Peyer's patch (tissue), 4 donors: ENCODE measurements around the gene GABRB1. TPM values are rescaled to one million over a fixed set of nuclear protein-coding genes. Genes with fewer than 3 reads are reported as not detected.

Experiments
- DNase-seq, 3 donors: peaks; one replicate each; pipeline ENCODE4 v3.0.0-alpha.2; 2017 to 2019
- H3K27ac ChIP-seq, 4 donors: fragments of 200-600 bp; sonication (generic); one replicate each; pipeline ENCODE4 v1.5.1; 2016 to 2019
- H3K27me3 ChIP-seq, 2 donors: fragments of 200-600 bp; sonication (generic); one replicate each; pipeline ENCODE4 v1.5.1; 2019
- H3K36me3 ChIP-seq, 3 donors: fragments of 200-600 bp; sonication (generic); one replicate each; pipeline ENCODE4 v1.5.1; 2016 to 2019
- H3K4me1 ChIP-seq, 4 donors: fragments of 200-600 bp; sonication (generic); one replicate each; pipeline ENCODE4 v1.5.1; 2016 to 2019
- H3K4me3 ChIP-seq, 4 donors: fragments of 200-600 bp; sonication (generic); 1 replicate in 3 of 4; 2 replicates in 1 of 4; pipeline ENCODE4 v1.5.1; 2016 to 2019; ENCODE audit warnings: mild to moderate bottlenecking in 1 of 4
- H3K9me3 ChIP-seq, 4 donors: fragments of 200-600 bp; sonication (generic); one replicate each; pipeline ENCODE4 v1.5.1; 2016 to 2019; ENCODE audit warnings: mild to moderate bottlenecking in 1 of 4
- CTCF ChIP-seq, 6 experiments: fragments of 450-650 bp in 4 of 6; fragments of 200-600 bp in 2 of 6; sonication (generic) in 1 of 6; IDR thresholded peaks; one replicate each; pipeline ENCODE4 v1.5.1; 2017 to 2019; ENCODE audit warnings: antibody characterized with exemption in 6 of 6, mild to moderate bottlenecking in 3 of 6, moderate library complexity in 1 of 6
- POLR2A ChIP-seq, 2 donors: fragments of 450-650 bp; IDR thresholded peaks; one replicate each; pipeline ENCODE4 v1.5.1; 2017; ENCODE audit warnings: antibody characterized with exemption in 2 of 2, mild to moderate bottlenecking in 2 of 2, moderate library complexity in 2 of 2
- total RNA-seq, 4 donors: library from RNA; depleted of rRNA; stranded (reverse); fragments of >200 nt; gene quantifications; one replicate each; pipeline ENCODE4 v1.1.0, GENCODE V29; 2016

GABRB1 gene
- total RNA-seq, 4 donors from 2014 or later = not detected

- H3K36me3 ChIP-seq = no peaks in the 10 kb centered on the region
- H3K9me3 ChIP-seq = no peaks in the 10 kb centered on the region
- peak in 2 of 3 donors; percentile 48 to 50 for DNase-seq
- H3K4me3 ChIP-seq = peak overlapping the region; percentile 3 to 59 (median 40)
- no peak overlapping the region for H3K27ac ChIP-seq
- peaks cover 0 to 5% of the 10 kb centered on the region in 2 donors for H3K27me3 ChIP-seq
- H3K4me1 ChIP-seq = peaks cover 0 to 9% (median 0%) of the 10 kb centered on the region in 4 donors
- TF ChIP-seq CTCF (IDR thresholded peaks at IDR 0.05) (no peak), POLR2A (IDR thresholded peaks at IDR 0.05) (no peak)
Observed at GRCh38 chr4:47031751-47032404, 511 bp downstream of the GABRB1 start.

GRCh38 chr4:47032405-47033106 lies 1.2 kb downstream of the GABRB1 start:
- Histone ChIP-seq H3K27ac (no peak overlapping the region), H3K4me3 (peak overlapping the region; percentile 3 to 59 (median 40)), H3K4me1 (peaks cover 0 to 9% (median 0%) of the 10 kb centered on the region in 4 donors), H3K9me3 (no peaks in the 10 kb centered on the region), H3K27me3 (peaks cover 0 to 5% of the 10 kb centered on the region in 2 donors), H3K36me3 (no peaks in the 10 kb centered on the region)
- peak in 2 of 3 donors; percentile 49 to 71 for DNase-seq
- TF ChIP-seq CTCF (IDR thresholded peaks at IDR 0.05) (peak in 4 of 6 experiments; percentile 33 to 77 (median 60)), POLR2A (IDR thresholded peaks at IDR 0.05) (no peak)

GRCh38 chr4:47038263-47038662 lies 6.9 kb downstream of the GABRB1 start:
- no peaks in the 10 kb centered on the region for H3K36me3 ChIP-seq
- H3K4me1 ChIP-seq = no peaks in the 10 kb centered on the region
- H3K9me3 ChIP-seq = no peaks in the 10 kb centered on the region
- no peak overlapping the region for H3K4me3 ChIP-seq
- no peaks in the 10 kb centered on the region for H3K27me3 ChIP-seq
- TF ChIP-seq CTCF (IDR thresholded peaks at IDR 0.05) = no peak
- no peak for TF ChIP-seq POLR2A (IDR thresholded peaks at IDR 0.05)
- H3K27ac ChIP-seq = no peak overlapping the region
- DNase-seq = no peak

- no peak for TF ChIP-seq CTCF (IDR thresholded peaks at IDR 0.05)
- TF ChIP-seq POLR2A (IDR thresholded peaks at IDR 0.05) = no peak
- H3K36me3 ChIP-seq = no peaks in the 10 kb centered on the region
- H3K27me3 ChIP-seq = no peaks in the 10 kb centered on the region
- no peaks in the 10 kb centered on the region for H3K9me3 ChIP-seq
- no peak for DNase-seq
- H3K4me3 ChIP-seq = no peak overlapping the region
- no peak overlapping the region for H3K27ac ChIP-seq
- no peaks in the 10 kb centered on the region for H3K4me1 ChIP-seq
Observed at GRCh38 chr4:47040828-47041227, 9.5 kb downstream of the GABRB1 start.

- H3K36me3 ChIP-seq = no peaks in the 10 kb centered on the region
- no peak for TF ChIP-seq POLR2A (IDR thresholded peaks at IDR 0.05)
- no peak for TF ChIP-seq CTCF (IDR thresholded peaks at IDR 0.05)
- no peak for DNase-seq
- H3K27ac ChIP-seq = no peak overlapping the region
- H3K27me3 ChIP-seq = no peaks in the 10 kb centered on the region
- no peaks in the 10 kb centered on the region for H3K9me3 ChIP-seq
- no peaks in the 10 kb centered on the region for H3K4me1 ChIP-seq
- no peak overlapping the region for H3K4me3 ChIP-seq
Observed at GRCh38 chr4:47043821-47044220, 12.5 kb downstream of the GABRB1 start.
